Activated CD4-positive, CD25-positive, alpha-beta regulatory T cell treated with anti-CD3 and anti-CD28 coated beads, Interleukin-2, amount 50 U/mL, for 72 hours (primary cell): ENCODE measurements around the gene ITGB2.
"Not testable (repeated sequence)": the region's sequence is repeated elsewhere in the genome, so short reads cannot be mapped to it uniquely, and the experiment has no call there.

ENCODE experiments used
- DNase-seq: peaks from one replicate; pipeline ENCODE4 v3.0.0; 2021

ITGB2 gene

DNA sequence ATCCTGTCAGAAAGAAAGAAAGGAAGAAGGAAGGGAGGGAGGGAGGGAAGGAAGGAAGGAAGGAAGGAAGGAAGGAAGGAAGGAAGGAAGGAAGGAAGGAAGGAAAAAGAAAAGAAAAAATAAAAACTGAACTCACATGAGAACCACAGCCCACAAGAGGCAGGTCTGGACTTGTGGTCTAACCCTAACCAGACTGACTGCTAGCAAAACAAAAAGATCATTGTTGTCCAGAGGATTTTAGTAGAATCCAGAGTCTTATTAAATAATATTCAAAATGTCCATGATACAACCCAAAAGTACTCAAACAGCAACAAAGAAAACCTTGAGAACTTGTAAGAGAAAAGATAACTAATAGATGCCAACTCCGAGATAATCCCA, 4.7 kb upstream of the ITGB2 start:
- no peak for DNase-seq

DNA sequence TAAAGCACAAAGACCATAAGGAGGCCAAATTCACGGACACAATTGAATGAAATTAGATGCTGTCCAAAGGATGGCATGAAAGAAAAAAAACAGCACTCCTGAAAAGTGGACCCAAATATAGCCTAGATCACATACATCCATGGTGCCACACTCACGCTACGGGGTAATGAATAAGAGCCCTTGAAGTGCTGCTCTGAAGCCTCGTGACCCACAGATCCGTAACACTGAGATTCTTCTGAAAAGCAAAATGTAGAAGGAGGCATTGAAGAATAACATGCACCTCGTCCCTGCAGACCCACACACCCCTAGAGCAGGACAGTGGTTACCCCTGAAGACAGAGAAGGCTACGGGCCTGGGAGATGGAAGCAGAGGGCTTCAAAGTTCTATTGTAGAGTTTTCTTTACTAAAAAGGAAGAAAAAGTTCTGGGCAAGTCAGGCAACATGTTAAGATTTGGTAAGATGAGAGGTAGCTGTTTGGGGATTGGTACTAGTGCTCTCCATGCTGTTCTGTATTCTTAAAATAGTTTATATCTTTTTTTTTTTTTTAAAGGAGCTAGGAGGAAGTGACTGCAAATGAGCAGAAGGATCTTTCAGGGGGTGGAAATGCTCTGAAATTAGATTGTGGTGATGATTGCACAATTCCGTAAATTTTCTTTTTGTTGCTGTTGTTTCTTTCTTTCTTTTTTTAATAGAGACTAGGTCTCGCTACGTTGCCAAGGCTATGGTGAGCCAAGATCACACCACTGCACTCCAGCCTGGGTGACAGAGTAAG, 4.1 kb upstream of the ITGB2 start:
- no peak for DNase-seq

DNA sequence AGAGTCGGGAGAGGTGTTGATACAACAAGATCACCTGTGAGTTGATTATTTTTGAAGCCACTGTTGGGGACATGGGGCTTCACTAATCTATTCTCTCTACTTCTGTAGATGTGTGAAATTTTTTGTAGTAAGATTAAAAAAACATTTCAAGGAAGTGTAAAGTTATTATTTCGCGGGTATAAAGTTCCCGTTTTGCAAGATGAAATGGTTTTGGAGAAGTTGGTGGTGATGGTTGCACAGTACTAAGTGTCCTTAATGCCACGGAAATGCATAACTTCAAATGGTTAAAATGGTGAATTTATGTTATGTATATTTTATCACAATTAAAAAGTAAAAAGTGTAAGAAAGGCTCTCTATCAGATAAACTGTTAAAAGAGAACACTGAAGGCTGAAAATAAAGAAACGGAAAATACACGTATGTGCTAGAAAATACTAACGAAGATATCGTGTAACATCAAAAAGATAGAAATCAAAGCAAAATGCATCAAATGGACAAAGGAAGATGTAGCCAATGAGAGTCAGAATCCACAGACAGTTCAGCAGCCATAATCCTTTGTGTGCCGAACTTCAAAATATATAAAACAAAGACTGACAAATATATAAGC, 2.9 kb upstream of the ITGB2 start:
- no peak for DNase-seq

DNA sequence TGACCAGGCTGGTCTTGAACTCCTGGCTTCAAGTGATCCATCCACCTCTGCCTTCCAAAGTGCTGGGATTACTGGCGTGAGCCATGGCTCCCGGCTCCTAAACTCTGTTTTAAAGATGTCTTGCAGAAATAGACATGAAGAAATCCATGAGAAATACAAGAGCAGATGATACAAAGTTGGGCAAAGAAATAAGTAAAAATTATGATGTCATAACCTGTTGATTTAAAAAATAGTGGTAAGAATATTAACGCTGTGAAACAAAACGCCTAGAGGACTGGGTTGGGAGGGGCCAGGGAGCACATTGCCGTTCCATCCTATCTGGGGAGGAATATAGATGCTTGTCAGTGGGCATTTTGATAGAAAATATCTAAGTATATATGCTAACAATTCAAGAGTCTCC, 1.2 kb upstream of the ITGB2 start:
- DNase-seq, result no peak

DNA sequence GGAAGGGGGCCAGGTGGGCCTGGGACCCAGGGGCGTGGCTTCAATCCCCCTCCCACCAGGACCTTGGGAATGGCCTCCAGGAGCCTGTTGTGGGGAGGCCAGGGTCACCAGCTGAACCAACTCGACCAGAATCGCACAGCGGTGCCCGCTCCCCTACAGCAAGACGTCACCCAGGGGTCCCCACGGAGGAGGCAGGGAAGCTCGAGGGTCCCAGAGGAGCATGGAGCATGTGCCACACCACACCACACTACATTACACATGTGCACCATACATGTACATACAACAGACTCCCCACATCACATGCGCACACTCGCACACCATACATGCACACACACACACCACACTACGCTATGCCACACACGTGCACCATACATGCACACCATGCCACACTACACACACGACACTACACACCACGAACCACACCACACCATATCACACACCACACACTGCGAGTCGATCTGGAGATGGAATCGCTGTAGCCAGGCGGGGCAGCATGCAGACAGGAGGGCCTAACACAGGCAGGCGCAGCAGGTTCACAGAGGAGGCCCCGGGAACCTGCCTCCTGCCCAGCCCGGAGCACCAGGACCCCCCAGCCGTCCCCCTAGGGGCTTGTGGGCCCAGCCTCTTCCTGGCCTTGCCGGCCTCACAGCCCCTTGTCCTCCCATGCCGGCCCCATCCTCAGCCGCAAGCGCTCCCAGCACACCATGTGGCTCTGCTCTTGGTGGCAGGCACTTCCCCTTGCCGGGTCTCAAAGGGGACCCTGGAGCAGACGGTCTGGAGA, 596 bp downstream of the ITGB2 start:
- no peak for DNase-seq

DNA sequence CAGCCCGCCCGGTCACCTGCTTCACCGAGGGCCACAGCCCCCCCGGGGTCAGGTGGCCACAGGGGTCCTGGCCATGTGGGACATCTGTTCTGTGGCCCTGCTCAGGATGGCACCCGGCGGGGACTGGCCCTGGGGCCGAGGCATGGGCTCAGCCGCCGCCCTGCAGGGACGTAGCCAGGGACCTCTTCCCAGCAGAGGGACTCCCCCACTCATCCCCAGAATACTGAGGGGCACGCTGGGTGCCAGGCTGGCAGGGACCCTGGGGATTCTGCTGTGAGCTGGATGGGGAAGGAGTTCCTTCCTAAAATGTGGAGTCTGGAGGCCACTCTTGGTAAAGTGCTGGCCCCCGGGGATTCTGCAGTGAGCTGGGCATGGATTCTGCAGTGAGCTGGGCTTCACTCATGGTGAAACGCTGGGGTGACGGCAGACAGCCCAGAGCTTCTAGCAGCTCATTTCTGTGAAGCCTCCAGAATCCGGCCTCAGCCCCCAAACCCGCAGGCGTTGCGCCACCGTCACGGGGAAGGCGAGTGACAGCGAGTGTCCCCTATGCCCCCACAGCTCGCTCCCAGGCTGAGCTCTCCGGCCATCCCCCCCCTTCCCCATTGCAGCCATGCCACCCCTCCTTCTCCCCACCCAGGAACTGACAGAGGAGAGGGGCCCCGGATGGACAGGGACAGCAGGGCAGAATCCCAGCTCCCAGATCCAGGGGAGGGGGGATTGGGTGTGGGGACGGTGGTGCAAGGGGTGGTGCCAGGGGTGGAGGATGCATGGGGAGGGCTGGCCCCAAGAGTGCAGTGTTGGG, 1.4 kb downstream of the ITGB2 start:
- DNase-seq, result peak; percentile 36

DNA sequence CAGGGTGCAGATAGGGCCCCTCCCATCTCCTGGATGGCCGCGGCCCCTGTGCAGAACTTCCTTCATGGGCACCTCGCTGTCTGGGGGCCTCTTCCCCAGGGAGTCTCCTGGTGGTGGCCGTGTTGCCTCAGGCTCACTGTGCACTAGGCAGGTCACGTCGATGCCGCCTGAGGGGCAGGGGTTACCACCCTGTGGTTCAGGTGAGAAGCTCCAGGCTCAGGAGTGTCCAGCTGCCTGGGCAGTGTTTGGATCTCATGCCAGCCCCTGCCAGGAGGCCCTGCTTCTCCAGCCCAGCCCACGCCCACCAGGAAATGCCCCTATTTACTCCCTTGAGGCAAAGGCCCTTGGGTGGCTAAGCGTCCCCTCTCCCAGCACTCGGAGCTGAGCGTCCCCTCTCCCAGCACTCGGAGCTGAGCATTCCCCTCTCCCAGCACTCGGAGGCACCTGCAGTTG, 2.1 kb downstream of the ITGB2 start:
- no peak for DNase-seq

DNA sequence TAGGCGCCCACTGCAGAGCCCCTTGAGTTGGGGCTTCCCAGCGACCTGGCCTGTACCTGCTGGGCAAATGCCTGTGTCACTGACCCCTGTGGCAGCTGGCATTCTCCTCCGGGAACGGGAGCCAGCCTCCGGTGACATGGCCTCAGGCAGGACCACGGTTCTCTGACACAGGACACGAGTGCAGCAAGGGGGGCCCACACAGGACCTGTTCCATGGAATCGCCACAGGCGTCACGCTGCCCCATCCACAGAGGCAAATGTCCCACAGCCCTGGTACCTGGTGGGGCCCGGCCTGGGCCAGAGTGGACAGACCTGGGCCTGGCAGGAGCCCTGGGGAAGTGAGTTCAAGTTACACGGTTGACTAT, 2.6 kb downstream of the ITGB2 start:
- DNase-seq, result no peak

DNA sequence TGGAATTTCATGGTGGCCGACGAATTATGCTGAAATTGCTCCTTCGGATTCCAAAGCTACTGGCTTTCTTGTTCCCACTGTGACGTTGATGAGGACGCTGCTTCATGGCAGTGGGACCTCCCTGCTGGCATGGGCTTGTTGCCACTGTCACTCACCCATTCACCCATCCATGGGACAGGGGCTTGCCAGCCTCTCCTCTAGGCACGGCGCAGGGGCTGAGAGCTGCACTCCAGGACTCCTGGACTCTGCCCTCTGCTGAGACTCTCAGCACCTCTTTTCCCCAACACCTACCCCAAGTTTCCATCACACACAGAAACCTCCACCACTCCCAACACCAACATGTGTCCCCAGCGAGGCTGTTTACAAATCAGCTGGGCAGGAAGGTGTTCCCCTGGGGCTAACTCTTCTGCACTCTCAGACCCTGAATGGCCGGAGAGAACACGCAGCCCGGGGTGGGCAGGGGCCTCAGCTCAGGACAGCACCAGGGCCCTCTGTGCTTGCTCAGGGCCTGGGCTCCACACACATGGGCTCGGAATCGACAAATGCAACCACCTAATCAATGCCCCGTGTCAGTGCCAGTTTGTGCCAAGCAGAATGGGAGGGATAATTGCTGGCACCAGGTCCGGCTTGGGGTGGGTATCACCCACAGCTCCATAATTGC, 3.1 kb downstream of the ITGB2 start:
- DNase-seq, result no peak

DNA sequence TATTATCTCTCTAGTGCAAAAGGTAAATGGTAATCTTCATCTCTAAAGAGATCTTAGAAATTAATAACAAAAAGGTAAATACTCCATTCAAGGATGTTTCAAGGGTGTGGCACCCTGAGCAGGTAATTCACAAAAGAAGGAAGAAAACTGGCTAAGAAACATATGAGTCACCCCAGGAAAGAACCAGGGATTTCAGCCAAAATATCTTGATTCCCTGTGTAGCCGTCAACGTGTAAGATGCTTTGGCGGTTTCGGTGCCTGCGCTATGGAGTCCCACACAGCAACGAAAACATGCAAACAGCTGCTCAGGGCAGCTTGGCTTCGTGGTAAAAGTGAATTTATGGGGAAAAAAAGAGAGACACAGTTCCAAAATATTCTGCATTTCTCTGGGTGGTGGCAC, 3.7 kb downstream of the ITGB2 start:
- no peak for DNase-seq

DNA sequence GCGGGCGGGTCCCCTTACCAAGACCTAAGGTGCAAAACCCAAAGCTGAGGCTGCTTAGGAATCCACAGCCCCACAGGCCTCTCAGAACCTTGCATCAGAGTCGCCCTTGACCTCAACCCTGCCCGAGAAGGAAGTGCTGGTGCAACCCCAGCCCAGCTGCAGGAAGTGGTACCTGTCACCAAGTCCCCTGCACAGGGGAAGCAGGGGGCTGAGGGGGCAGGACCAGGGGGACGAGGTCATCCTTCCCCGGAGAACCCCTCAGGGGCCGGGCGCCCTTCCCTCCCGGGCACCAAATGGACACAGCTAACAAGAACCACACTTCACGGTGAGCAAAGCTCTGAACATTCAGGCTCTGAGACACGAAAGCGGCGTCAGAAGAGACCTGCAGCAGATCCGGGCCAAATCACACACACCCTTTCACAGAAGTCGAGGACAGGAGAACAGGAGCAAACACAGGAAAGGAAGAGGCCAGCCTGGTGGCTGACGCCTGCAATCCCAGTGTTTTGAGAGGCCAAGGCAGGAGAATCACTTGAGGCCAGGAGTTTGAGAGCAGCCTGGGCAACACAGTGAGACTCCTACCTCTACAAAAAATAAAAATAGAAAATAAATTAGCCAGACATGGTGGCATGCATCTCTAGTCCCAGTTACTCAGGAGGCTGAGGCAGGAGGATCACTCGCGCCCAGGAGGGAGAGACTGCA, 6.4 kb downstream of the ITGB2 start:
- peak; percentile 53 for DNase-seq

DNA sequence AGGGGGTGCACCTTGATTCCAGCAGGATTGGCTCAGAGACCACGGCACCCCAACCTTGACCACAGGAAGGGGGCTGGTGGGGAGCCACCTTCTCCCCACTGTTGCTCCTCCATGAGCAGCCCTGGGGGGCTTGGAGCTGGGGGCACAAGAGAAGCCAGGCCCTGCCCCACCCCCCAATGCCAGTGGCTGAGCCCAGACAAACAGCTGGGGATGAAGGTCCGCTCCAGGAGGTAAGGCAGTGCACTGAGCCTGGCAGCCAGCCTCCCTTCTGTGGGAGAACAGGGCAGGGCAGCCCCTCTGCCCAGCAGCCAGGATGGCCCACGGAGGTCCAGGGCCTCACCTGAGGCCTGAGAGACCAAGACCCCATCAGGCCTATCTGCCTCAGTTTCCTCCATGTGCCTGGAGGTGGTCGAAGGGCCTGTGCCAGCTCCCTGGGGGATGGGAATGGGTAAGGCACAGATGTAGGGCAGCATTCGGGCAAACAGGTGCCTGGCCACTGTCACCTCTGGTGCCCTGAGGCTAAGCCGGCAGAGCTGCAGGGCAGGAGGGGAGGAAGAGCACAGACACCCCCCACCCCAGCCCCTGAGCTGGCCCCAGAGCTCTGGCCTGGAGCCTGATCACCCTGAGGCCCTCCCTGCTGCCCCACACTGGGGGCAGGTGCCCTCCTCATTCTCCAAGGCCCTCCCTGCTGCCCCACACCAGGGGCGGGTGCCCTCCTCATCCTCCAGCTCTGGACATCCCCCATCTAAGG, 7.1 kb downstream of the ITGB2 start:
- DNase-seq, result no peak

DNA sequence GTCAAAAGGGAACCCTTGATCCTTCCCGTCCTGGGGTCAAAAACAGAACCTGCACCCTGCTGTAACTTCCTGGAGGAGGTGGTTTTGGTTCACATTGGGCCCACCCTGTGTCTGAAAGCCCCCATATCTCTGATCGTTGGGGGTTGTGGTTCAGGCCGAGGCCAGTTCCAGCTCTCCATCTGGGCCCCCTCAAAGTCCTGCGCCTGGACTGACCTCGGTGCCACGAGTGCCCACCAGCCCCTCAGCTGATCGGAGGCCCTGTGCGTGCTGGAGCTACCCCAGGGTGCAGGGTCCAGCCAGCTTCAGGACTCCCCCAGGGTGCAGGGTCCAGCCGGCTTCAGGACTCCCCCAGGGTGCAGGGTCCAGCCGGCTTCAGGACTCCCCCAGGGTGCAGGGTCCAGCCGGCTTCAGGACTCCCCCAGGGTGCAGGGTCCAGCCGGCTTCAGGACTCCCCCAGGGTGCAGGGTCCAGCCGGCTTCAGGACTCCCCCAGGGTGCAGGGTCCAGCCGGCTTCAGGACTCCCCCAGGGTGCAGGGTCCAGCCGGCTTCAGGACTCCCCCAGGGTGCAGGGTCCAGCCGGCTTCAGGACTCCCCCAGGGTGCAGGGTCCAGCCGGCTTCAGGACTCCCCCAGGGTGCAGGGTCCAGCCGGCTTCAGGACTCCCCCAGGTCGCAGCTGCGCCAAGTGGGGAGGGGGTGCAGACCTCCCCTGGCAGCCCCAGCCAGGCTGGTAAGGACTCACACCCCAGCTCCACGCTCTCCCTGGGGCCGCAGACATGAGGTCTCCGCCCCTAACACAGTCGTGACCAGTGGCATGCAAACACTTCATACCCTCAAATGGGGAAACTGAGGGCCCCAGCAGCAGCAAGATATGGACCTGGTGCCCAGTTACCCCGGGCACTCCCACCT, 7.9 kb downstream of the ITGB2 start:
- not testable (repeated sequence) for DNase-seq

DNA sequence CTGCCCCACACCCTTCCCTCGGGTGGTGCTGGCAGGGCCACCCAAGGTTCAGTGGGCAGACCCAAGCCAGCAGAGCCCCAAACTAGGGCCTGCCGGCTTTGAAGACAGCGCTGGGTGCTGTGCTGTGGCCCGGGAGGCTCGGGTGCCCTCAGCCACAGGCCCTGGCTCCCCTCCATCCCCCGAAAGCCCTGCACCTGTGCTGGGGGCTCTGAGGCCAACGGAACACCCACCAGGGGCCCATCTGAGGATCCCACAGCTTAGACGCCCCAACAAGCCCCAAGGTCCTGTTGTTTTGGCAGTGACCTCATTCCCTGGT, 8.6 kb downstream of the ITGB2 start:
- DNase-seq, result no peak

DNA sequence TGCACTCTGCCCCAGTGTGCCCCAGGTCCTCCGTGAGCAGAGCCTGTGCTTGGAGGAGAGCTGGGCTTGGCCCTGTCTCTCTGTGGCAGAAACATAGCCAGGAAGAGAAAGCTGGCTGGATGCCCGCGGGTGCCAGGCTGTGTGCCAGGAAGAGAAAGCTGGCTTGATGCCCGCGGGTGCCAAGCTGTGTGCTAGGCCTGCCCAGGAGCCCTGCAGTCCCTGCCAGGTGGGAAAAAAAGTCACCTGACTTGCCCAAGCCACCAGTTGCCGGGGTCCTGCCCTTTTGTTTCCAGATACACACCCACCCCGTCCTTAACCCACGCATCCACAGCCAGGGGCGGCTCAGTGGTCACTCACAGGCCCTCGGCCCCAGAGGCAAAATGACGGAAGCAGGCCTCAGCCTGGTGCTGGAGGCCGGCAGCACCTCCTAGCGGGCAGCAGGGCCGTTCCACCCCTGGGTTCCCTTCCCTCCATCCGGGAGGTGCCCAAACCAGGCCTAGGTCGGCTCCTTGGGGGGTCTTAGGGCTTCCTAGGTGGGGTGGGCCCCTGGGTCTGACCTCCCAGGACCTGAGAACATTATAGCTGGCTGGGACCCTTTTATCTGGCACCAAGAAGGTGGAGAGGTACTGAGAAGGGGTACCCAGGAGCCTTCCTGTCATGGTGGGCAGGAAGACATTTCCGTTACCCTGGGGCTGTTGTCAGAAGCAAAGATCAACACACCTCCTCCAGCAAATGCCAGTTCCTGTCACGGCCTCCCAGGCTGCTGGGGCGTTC, 9.1 kb downstream of the ITGB2 start:
- DNase-seq, result peak; percentile 67

DNA sequence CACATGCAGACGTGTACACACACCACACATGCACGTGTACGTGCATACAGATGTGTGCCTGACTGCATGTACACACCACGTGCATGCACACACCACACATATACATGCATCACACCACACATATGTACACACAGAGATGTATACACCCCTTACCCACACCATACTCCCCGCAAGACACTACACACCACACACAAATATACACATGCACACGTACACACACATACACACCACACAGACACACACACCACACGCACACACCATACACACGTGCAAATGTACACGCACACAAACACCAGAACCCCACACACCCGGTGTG, 9.7 kb downstream of the ITGB2 start:
- no peak for DNase-seq

DNA sequence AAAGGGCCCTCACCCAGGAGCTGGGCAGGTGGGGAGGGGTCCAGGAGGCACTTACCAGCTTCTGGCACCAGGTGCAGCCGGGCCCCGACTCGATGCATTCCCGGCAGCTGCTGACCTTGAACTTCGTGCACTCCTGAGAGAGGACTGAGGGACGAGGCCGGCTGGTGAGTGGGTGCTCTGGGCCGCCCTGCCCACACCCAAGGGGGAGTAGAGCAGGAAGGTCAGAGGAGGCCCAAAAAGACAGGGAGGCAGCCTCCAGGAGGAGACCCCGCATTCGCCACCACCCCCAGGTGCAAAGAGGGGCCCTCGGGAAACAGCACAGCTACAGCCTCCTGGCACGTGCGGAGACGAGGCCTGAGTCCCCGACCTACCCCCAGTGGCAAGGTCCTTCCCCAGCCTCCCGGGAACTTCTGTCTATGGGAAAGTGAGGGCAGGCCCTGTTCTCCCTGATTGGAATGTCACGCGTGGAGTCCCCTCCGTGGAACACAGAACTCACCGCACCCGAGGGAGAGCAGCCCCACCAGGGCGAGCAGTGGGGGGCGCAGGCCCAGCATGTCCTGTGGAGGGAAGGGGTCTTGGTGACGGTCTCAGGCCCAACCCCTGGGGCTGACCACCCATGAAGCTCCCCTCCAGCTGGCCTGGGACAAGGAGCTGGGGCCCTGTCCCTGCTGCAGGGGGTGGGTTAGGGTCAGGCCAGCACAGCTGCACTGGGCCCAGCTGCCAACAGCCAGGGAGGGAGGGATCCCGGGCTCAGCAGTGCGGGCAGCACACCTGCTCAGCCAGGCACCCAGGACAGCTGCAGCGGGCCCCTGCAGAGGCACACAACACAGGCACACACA, 10.3 kb downstream of the ITGB2 start:
- no peak for DNase-seq

DNA sequence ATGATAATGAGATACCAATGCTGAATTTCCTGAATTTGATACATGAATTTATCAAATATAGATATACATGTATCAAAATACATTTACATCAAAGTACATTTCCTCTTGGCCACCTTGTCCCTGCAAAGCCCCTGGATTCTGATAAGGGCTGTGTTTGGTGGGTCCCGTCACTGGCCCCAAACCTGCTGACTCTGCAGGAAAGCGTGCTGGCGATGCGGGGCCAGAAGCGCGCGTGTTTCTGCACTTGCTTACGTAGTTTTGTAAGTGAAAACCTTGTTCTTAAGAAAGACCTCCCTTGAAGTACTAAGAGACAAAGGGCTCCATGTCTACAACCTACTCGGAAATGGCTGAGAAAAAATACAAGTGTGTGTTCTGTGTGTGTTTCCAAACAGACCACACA, 11.0 kb downstream of the ITGB2 start:
- no peak for DNase-seq

DNA sequence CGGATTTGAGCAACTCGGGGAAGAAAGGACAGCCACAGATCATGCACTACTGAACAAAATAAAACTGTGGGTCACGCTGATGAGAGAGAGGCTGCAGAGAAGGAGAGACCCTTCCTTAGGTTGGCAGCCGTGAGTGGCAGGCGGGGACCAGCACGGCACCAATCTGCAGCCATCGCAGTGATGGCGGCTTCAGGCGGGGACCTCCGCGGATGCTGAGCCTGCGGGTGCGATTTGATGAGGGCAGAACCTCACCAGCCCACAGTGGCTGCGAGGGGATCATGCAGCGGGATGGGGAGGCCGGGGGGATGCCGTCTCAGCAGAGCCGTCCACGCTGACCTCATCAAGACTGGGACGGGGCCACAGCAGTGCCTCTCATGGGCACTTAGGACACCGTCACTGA, 11.8 kb downstream of the ITGB2 start:
- DNase-seq, result no peak
